Measurements from ENCODE around the gene AMIGO2.
"Not testable (repeated sequence)": the region's sequence is repeated elsewhere in the genome, so short reads cannot be mapped to it uniquely, and the experiment has no call there.

AMIGO2 gene

GRCh38 chr12:47071241-47071852 is 8.4 kb downstream of the AMIGO2 start:
- DNase-seq = no peak

- no peak for DNase-seq
These were observed 9.4 kb downstream of the AMIGO2 start for GRCh38 chr12:47070310-47070709.

- DNase-seq = peak; percentile 69
These were observed 11.2 kb downstream of the AMIGO2 start for GRCh38 chr12:47068539-47068938.

GRCh38 chr12:47067771-47068431 is 11.9 kb downstream of the AMIGO2 start:
- DNase-seq = no peak

- DNase-seq = no peak
These were observed 12.6 kb downstream of the AMIGO2 start for GRCh38 chr12:47067176-47067575.

GRCh38 chr12:47066278-47067025 is 13.3 kb downstream of the AMIGO2 start:
- DNase-seq = peak; percentile 74

DNA sequence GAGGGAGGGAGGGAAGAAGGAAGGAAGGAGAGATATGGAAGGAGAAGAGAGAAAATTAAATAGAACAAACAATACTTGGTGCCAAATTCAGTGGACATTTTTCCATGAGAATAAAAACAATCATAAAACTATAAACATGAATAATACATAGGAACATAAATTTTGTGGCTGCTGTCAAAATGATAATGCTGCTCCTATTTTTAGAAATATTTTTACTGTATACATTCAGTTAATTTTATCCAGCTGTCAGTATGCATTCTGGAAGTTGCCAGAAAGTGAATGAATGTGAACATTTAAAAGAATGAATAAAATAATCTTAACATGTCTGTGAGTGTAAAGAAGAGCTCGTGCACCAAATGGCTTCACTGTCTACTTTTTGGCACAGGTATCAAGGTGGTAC is 14.2 kb downstream of the AMIGO2 start:
- peak; percentile 39 for DNase-seq

- DNase-seq = not testable (repeated sequence)
These were observed 21.1 kb downstream of the AMIGO2 start for GRCh38 chr12:47058640-47059039.

GRCh38 chr12:47056944-47057343 is 22.8 kb downstream of the AMIGO2 start:
- not testable (repeated sequence) for DNase-seq

DNA sequence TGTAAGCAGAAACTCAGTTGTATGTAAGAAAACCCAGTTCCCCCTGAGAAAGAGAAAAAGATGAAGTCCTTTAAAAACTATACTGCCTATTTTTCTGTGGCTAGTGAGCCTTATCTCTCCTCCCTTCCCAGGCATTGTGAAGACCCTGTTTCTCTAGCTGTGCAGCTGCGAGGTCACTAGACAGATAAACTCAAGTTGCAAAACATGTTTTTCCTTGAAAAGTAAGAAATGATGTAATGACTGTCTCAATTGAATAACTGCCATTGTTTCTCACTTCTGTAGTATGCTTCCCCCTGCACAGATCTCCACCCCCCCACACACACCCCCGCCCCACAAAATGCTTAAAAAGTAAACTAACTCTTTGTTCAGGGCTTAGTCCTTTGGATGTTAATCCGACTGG is 23.9 kb downstream of the AMIGO2 start:
- not testable (repeated sequence) for DNase-seq

- no peak for DNase-seq
These were observed 25.1 kb downstream of the AMIGO2 start for GRCh38 chr12:47054659-47055058.

GRCh38 chr12:47053961-47054360 is 25.8 kb downstream of the AMIGO2 start:
- DNase-seq = no peak

GRCh38 chr12:47052274-47052673 is 27.5 kb downstream of the AMIGO2 start:
- DNase-seq = no peak

GRCh38 chr12:47051291-47051690 is 28.5 kb downstream of the AMIGO2 start:
- DNase-seq = not testable (repeated sequence)

DNA sequence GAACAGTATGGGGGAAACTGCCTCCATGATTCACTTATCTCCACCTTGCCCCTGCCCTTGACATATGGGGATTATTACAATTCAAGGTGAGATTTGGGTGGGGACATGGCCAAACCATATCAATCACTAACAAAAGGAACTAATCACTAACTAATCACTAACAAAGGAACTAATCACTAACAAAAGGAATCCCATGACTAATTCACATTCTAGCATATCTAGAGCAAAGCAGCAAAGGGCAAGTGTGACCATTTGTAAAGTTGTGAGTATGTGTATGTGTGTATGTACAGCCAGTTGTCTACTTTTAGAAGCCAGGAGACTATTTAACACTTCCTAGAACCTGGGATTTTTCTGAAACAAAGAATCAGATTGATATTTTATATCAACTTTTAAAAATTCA is 31.2 kb downstream of the AMIGO2 start:
- DNase-seq = no peak

GRCh38 chr12:47041327-47041726 is 38.4 kb downstream of the AMIGO2 start:
- no peak for DNase-seq

GRCh38 chr12:47039756-47040155 is 40.0 kb downstream of the AMIGO2 start:
- DNase-seq = no peak

DNA sequence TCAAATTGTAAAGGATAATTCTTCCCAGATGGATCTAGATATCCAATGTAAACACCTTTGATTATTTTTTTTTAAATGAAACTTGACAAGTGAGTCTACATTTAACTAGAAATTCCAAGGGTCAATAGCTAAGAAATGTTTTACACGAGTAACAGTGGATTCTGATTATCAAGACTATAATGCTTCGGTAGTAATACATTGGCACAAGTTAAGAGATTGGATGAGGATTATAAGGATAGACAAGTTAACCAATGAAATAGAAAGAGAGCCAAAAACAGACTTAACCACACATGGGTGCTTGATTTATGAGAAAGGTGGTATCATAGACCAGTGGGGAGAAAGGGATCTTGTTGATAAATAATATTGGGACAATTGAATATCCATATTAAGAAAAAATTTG is 40.7 kb downstream of the AMIGO2 start:
- no peak for DNase-seq

- DNase-seq = no peak
These were observed 41.5 kb downstream of the AMIGO2 start for GRCh38 chr12:47038270-47038748.

DNA sequence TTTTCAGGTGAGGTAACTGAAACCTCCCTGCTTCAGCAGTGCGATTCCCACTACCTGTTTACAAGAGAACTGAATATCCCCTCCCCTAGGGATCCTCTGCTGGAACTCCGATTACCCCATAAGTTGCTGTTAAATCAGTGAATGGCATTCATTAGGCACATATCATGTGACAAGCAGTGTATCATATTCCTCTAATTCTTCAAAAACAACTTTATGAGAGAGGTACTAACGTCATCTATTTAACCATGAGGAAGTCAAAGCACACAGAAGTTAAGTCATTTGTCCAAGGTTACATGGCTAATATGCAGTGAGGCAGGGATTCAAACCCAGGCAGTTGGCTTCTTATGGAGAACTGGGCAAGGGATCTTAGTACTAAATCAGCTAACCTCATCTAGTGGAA is 44.3 kb downstream of the AMIGO2 start:
- no peak for DNase-seq

DNA sequence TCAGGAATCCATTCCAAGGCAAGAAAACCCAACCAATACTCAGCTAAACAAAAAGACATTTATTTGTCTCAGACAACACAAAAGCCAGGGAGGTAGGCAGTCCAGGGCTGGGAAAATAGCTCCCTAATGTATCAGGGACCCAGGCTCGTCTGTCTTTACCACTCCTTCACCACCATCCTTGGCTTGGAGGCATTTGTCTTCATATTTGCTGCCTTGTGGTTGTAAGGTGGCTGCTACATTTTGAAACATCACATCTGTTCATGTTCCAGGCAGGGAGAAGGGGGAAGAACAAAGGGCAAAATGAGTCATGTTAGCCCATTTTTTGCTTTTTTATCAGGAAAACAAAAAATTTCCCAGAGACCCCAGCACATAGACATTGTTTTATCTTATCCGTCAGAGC is 45.1 kb downstream of the AMIGO2 start:
- DNase-seq = no peak

DNA sequence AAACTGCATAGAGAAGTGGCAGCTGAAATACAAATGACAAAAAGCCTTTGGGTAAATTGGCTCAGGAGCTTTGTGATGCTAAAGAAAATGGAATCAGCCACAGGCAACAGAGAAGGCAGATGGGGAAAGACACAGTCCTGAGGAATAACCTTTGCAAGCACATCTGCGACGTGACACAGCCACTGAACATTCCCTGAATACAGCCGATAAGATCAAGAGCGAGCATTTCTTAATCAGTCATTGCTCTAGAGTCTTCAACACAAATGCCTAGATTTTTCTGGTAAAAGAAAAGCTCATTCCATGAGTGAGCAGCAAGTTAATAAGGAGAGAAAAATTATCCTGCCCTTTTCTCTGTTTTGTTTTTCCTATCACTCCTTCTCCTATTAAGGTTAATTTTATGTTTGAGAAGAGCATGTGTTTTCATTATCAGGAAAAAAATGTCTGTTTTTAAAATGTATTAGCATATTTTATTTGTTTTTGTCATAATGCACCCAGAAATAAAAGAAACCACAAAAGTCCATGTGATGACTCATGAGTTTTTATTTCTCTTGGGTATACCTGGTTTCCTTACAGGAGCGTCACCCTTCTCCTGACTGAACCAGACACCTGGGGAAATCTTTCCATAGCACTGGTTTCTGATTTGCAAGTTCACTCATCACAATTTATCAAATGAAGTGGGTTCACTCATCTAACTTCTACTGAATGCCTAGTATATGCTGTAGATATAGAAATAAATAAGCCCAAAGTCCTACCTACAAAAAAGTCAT is 45.8 kb downstream of the AMIGO2 start:
- no peak for DNase-seq

DNA sequence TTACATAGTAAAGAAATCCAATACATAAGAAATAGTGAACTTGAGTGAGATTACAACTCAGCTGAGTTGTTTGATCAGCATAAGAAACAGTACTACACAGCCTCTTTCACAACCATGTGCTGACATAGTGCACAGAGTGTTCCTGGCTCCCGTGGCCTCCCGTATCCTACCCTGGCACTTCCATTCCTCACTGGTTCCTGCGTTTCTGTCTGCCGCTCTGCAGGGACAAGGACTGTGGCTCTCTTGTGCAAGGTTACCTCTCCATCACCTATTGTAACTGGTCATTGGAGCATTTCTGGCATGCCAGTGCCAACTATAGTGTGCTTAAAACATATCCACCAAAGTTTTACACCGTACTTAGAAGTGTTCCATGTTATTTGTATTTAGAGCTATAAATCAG is 46.7 kb downstream of the AMIGO2 start:
- DNase-seq = no peak

All from fibroblast of skin of right quadriceps (primary cell).